Stimulated activated CD4-positive, alpha-beta T cell treated with anti-CD3 and anti-CD28 coated beads, Interleukin-1b, Interleukin-23, amount 100 ng/mL, for 4 hours (primary cell): ENCODE data around the gene CSF3R.

Experiments
- DNase-seq, 2 donors: peaks; one replicate each; pipeline ENCODE4 v3.0.0-alpha.2; 2020; ENCODE audit warnings: low read depth in 2 of 2

The CSF3R gene

DNA sequence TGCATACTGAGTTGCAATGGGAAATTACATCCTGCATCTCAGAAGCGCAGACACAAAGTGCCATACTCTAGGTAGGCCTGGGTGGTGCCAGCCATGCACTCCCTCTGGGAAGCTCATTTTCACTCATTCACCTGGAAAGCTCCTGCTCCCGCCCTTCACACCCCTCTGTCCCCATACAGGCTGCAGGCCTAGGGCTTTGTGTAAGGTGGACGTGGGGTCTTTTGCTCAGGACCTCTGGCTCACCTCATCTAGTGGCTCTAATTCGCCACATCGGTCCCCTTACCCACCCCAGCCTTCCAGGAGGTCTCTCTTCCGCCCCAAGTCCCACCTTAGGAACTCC, 19.3 kb downstream of the CSF3R start:
- no peak for DNase-seq

DNA sequence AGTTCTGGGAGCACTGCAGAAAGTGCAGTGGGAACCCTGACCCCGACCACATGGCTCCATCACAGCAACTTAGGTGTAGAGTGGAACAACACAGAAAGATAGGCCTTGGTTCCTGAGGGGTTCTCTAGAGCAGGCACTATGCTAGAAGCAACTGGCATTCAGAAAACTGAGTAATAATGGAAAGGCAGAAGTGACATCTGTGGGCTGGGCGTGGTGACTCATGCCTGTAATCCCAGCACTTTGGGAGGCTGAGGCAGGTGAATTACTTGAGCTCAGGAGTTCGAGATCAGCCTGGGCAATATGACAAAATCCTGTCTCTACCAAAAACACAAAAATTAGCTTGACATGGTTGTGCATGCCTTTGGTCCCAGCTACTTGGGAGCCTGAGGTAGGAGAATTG, 23.8 kb downstream of the CSF3R start:
- peak in 1 of 2 donors; percentile 30 for DNase-seq

DNA sequence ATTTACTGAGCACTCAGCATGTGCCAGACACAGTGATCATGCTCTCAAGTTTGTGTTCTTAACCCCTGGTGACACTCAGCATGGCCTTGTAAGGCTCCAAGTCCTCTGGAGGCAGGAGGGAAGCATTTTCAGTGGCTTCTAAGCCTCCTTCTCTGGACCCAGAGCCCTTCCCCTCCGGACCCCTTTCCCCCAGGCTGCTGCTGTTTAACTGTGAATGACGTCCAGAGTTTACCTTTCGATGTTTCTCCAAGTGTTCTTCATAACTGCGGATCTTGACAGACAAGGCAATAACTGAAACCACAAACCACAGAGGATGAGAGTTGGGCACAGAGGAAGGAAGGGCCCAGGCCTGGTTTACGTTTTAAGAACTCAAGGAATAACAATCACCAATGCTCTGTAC, 25.0 kb downstream of the CSF3R start:
- DNase-seq: no peak

DNA sequence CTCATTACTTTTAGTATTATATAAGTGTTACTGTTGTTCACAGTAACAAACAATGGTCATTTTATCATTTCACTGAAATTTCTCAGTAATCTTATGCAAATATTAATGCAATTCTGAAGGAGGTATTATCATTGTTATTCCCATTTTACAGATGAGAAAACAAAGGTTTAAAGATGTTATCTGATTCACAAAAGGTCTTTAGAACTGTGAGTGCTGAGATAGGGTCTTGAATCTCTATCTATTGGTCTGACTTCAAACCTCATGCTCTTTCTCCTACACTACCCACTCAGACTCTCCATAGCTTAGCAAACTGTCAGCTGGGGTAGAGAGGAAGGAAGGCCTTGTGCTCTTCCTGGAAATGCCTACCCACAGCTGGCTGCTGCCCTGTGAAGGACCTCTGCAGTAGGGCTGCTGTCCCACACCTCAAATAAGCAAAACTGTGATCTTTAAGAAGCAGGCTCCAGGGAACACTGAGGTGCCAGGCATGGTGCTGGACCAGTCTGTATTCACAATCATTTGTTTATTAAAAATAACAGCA, 26.3 kb downstream of the CSF3R start:
- DNase-seq: no peak

DNA sequence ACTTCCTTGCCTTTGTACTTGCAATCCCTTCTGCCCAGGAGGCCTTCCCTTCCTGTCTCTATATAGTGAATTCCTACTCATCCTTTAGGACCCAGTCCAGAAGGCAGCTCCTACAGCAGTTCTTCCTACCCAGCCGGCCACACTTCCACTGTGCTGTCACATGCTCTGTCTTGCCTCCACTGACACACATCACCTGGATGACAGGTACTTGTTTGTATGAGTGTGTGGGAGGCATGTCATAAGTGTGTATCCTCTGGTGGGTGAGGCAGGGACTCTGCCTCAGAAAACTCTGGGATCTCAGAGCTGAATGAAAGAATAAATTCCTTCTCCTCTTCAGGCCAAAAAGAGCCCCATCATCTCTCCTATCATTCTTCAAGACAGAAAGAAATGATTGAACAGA, 27.3 kb downstream of the CSF3R start:
- no peak for DNase-seq

DNA sequence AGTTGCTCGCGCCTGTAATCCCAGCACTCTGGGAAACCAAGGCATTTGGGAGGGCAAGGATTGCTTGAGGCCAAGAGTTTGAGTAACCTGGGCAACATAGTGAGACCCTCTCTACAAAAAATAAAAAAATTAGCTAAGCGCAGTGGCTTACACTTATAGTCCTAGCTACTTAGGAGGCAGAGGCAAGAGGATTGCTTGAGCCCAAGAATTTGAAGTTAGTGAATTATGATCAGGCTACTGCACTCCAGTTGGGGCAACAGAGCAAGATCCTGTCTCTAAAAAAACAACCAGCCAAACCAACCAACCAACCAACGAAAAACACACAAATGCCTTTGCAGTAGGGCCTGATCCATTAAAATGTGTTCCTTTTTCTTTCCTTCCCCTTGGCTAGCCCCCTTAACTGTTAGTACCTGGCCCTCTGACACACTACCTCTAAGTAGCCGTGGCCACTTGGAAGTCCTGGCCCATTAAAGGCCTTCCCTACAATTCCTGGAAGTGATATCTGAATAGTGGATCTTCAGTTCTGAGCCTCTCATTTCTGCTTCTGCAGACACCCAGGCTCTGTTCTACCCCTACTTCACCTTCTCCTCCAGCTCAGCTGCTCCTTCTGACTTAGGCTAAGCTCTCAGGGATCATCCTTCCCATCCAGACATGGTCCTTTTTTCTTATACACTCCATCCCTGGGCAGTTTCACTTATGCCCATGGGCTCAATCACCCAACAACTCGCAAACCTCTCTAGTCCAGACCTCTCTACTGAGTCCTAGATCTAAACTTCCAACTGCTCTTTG, 28.9 kb downstream of the CSF3R start:
- no peak for DNase-seq

DNA sequence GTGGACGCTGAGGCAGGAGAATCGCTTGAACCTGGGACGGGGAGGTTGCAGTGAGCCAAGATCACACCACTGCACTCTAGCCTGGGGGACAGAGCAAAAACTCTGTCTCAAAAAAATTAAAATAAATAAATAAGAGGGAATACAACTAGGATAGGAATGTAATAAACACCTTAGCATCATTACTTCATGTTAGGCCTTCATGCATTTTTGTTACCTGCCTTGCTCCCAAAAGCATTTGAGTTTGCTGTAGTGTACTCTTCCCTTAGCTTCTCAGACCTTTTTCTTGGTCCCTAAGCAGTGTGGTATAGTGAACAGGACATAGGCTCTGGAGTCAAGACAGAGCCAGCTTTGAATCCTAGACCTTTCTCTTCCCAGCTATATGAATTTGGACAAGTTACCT, 29.7 kb downstream of the CSF3R start:
- no peak for DNase-seq

DNA sequence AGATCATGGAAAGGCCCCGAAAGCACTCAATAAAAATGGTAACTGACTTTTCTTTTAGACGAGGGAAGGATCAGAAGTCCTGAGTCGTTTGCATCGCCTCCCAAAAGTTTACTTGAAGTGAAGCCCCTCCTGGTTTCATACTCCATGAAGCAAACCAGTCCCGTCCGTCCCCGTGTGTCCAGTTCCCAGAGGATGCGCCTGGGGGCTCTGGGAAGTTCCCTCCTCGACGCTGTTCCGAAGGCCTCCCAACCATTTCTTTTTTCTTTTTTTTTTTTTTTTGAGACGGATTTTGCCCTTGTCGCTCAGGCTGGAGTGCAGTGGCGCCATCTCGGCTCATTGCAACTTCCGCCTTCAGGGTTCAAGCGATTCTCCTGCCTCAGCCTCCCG, 31.8 kb downstream of the CSF3R start:
- no peak for DNase-seq

DNA sequence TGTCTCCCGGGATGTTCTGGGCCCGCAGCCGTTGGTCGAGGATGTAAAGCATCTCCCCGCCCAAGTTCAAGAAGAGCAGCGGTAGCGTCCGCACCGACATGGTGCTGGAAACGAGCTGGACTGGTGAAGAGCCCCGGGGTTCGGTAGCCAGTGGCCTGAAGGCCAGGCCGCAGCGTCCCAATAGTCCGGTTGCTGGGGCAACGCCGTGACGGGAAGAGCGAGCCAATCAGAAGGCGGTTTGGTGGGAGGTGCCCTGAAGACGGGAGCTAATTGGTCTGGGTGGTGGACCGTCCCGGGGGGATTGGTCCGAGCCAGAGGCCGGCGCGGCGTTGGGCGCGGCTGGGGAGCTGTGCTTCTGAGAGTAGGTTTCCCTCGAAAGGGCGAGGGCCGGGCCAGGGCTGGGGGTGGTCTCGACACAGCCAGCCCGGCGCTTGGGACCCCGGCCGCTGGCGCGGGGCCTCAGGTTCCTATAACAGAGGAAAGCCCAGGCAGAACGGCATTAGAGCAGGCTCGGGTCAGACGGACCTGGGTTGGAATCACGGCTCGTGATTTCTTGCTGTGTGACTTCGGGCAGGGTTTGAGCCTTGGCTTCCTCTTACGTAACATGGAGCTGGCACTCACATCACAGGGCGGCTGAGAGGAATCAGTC, 32.3 kb downstream of the CSF3R start, which contains the start of gene OSCP1:
Gene OSCP1, minus strand, starts transcription at position 182 of the 649 bp plus-strand sequence. Its CDS starts 82 bp downstream, at position 100.
- peak; percentile 74 to 77 for DNase-seq

DNA sequence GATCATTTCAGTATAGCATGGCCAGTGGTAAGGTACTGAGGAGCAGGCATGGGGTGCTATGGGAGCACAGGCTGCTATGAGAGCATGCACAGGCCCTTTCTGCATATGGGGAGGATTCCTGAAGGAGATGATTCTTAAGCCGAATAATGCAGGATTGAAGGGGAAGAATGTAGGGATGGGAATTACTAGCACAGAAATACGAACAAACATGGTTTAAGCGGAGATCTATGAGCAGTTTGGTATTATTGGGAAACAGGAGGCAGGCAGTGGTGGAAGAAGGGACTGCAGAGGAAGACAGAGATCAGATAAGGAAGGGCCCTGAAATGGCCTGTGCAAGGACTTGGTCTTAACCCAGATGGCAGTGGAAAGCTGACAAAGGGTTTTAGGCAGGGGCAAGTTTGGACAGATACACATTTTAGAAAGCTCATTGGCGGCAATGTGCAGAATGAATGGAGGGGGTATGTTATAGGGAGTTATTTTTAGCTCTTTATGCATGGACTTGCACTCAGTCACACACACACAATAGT, 34.1 kb downstream of the CSF3R start:
- DNase-seq: no peak

DNA sequence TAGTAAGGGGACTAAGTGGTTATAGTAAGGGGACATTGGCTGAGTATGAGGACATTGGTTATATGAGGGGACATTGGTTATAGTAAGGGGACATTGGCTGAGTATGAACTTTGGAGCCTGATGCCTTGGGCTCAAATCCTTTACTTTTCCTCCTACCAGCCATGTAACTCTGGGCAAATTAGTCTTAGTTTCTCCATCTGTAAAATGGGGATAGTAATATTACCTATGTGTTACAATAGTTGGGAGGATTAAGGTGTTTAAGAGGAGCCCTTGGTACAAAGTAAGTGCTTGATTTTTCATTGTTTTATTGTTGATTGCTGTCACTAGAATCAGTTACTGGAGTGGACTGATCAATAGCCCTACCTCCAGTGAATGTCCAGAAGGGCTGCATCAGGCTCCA, 35.3 kb downstream of the CSF3R start:
- DNase-seq: no peak

DNA sequence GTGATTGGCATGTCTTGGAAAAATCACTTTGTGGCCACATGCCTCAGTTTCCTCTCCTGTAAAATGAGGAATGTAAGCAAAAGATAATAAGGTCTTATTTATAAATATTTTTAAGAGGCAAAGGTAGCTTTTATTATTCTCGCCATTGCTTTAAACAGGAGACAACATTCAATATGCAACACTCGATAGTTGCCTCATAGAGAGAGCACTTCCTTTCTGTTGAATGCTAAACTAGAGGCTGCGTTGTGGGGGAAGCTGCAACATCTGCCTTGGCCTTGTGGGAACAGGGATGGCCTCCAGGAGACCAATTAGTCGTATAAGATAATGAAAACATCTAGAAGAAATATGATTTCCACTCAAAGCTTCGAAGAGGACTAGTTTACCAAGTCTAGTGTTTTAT, 36.0 kb downstream of the CSF3R start:
- no peak for DNase-seq

DNA sequence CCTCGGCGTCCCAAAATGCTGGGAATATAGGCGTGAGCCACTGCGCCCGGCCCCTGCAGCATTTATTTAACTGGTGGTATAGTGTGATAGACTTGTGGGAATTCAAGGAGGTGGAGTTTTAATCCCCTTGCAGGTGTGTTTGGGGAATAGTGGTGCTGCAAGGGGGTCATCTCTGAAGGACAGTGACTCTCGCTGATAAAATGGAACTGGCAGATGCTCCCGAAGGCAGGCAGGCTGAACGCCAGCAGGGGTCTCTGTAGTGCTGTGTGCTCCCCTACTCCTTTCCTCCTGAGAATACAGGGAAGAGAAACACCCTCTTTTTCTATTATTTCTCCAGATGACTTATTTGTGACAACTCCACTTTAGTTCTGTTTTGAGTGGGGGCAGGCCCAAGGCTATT, 36.4 kb downstream of the CSF3R start:
- DNase-seq: no peak

DNA sequence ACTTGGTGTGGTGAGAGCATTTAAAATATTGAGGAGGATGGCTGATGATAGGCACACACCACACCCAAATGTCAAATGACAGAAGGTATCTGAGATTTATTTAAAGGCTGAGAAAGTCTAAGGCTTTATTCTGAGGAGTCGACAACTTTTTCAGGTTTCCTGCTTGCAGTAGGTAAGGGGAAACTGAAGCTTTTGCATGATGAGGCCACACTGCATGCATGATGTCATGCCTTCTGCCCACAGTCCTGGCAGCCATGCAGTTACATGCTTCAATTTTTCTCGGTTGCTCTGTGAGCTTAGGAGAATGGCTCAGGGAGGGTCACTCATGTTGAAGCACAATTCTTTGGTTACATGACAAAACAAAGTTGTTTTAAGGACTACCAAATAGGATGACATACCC, 39.4 kb downstream of the CSF3R start:
- no peak for DNase-seq

DNA sequence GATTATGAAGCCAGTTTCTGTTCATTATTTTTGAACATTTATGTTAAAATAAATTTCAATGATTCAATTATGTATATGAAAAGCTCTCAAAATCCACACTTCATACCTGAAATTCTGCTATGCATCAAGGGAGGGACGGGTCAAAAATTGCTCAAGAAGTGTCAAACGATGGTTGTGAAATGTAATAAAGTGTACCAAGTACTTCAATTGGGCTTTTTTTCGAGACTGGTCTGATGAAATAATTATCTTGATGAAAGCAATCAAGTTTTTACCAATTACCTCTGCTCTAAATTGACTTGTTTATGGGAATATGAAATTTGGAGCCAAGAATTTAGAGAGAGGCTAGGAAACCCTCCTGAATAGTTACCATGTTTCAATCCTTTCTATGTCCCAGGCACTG, 40.4 kb downstream of the CSF3R start:
- no peak for DNase-seq

DNA sequence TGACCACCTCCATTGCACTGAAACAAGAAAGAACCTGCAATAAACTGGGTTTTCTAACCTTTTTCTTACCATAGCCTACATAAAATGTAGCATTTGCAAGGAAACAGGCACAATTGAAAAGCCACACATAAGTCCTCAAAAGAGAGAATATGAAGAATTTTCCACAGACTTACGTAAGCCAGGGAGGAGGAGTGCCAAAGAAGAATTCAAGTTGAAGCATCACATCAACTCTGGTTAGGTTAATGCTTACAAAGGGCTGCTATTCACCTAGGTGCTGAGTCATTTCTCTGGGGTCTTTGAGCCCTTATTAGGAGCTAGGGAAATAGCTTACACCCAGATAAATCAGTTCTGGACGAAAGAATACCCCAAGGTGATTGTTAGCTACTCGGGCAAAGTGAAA, 42.1 kb downstream of the CSF3R start:
- DNase-seq: no peak

DNA sequence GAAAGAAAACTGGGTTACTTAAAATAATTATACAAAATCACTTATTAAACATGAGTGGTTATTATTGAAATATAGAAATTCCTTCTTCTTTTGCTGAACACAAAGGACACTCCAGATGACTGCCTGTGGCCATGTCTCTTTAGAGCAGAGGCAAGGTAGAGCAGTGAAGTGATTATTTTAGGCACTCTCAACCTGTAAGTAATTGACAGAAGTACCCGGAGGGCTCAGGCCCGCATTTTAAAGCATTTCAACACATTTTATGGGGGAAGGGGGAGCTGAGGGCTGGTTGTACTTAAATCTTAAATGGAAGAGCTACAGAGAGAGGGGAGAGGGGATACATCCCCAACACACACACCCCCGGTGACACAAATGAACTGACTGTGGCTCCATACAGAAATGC, 42.7 kb downstream of the CSF3R start:
- no peak for DNase-seq

DNA sequence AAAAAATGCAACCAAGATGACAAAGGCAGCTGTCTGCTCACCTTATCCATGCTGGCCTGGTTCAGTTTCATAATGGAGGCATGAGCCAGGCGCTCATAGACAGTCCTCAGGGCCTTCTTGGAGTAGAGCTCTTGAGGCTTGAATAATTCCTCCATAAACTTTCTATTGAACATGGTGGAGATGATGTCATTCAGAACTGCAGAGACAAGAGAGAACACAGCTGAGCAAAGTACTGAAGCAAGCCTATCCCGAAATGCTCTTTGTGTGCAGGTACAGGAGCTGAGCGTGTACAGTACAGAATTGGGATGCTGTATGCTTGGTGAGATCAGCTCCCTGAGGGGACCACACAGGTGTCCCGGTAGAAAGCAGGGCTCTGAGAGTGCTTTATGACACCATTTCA, 44.0 kb downstream of the CSF3R start:
- no peak for DNase-seq

DNA sequence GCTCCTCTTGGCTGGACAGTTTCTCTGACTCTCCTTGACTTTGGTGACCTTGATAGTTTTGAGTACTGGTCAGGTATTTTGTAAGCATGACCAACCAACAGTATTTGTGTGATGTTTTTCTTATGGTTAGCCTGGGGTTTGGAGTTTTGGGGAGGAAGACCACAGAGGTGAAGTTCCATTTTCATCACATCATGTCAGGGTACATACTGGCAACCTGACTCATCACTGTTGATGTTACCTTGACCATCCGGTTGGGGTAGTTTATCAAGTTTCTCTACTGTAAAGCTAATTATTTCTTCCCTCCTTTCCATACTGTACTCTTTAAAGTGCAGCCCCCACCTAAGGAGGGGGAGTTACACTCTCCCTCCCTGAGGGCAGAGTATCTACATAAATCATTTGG, 45.9 kb downstream of the CSF3R start:
- DNase-seq: no peak

DNA sequence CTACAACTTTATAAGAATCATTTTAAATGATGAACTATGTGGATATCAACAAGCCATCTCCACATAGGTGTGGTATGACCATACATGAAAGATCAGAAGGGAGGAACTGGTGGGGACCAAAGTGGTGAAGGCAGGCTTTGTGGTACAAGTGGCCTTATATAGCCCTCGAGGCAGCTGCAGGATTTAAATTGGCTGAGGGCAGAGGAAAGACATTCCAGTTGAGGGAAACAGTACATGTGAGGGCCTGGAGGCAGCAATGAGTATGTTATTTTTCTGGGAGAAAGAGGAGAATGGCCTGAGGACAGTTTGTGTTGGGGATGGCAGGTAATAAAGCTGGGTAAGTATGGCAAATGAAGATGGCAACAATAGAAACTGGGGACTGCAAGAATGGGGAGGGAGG, 49.6 kb downstream of the CSF3R start:
- no peak for DNase-seq

DNA sequence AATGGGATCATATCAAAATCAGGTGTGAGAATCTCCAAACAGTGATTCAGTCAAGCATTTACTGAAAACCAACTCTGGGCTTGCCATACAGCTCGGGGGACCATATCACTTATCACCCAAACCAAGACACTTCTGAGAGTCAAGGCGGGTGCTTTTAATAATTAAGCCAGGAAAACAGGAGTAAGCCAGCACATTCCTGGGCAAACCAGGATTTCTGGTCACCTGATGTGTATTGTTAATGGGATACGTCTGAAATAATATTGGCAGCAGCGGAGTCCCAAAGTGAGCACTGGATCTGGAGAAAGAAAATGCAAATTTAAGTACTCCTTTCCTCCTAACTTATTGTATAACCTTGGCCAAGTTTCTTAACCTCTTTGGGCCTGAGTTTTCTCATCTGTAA, 50.1 kb downstream of the CSF3R start:
- no peak for DNase-seq

DNA sequence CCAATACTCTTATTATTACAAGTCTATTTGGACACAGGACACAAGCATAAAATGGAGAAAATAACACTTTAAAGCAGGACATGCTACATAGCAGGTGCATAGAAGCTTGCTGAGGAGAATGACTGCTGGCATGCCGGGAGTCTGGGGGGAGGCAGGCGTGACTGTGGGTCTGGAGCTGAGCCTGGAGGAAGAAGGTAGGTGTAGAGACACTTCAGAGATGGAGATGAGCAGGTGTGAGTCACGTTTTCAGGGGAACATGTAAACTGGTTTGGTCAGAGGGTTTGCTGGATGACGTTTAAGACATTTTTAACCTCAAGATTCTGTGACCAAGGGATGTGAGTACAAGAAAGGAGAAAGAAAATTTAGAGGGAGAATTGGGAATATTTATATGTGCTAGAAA, 56.9 kb downstream of the CSF3R start:
- no peak for DNase-seq

DNA sequence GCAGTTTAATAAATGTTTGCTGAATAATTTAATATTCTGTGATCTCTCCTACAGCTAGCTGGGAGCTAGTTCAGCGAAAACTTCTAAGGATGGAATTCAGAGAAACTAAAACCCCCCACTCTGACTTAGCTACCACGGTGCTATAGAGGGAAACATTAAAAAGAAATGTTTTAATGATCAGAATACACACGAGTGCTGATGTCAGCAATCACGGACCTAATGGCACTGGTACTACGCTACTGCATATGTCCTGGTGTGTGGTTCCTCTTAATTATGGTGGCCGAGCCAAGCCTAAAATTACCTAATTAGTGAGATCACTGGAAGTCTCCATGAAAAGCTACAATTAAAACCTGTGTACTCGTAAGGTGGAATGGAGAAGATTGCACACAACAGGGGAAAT, 61.1 kb downstream of the CSF3R start:
- no peak for DNase-seq
